ENCODE measurements around the gene EFNA5.

DNA sequence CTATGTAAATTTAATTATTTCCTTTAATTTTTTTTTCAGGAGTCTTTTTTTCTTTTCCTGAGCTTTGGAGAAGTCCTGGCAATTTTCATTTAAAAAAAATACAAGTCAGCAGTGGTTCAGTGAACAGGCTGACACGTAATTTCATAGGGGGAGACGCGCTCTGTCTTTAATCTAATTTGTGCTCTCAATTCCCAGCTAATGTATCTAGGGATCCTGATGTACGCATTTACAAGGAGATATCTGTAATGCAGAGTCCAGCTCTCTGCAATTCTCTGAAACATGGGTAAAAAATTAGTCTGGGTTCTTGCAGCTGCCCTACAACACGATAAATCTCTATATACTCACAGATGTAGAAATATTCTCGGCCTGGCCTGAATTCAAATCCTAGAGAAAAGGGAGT is 243.9 kb downstream of the EFNA5 start:
- no peak for TF ChIP-seq POLR2A (IDR thresholded peaks at IDR 0.05; ENCODE audit: low read depth, low read length)
- TF ChIP-seq POLR2AphosphoS5 (IDR thresholded peaks at IDR 0.05; ENCODE audit: low read depth, low read length) = no peak
- TF ChIP-seq TAF1 (IDR thresholded peaks at IDR 0.05; ENCODE audit: low read depth, low read length) = no peak
- no peak for TF ChIP-seq POU2F2 (IDR thresholded peaks at IDR 0.05; ENCODE audit: low read depth, low read length)
